HCT116 (cell line): Measurements from ENCODE around the gene CAMK2D. TPM values are rescaled to one million over a fixed set of nuclear protein-coding genes. Genes with fewer than 3 reads are reported as not detected.

ENCODE experiments used
- ATAC-seq: fragments of 200-7000 bp; cut with Tn5 transposase; 2 replicates; pipeline ENCODE4 v1.9.1; 2020; ENCODE audit warnings: mild to moderate bottlenecking, moderate library complexity
- BruUV-seq: library from RNA; stranded (reverse); fragments of 400-500 nt; replicated peaks from 2 replicates; lab custom pipeline; 2021; lab: Mats Ljungman, UMichigan
- CTCF ChIA-PET: fragments of 300-600 bp; sonication (Branson Sonifier 250); formaldehyde crosslinking; loops from one replicate; lab custom pipeline; 2021; ENCODE audit warnings: antibody characterized with exemption; lab: Charles Lee
- POLR2A ChIA-PET: fragments of 300-600, 350-600 bp; sonication (Branson Sonifier 250); formaldehyde crosslinking; loops from one replicate; lab custom pipeline; 2021; ENCODE audit warnings: antibody characterized with exemption; lab: Charles Lee
- RAD21 ChIA-PET, 2 experiments: fragments of 300-600 bp; sonication (Branson Sonifier 250); formaldehyde crosslinking; loops; one replicate each; lab custom pipeline; 2023; ENCODE audit warnings: low total read pairs in 2 of 2; ENCODE audit not compliant: uncharacterized antibody in 2 of 2, unreplicated experiment in 2 of 2, low non-redundant PET in 1 of 2; lab: Charles Lee
- DNase-seq: peaks from one replicate; pipeline ENCODE4 v3.0.0-alpha.2; 2010; ENCODE audit warnings: low read depth, low spot score
- H2AFZ ChIP-seq: fragments of 200-600 bp; shearing (Covaris generic), sonication (generic); 2 replicates; pipeline ENCODE4 v1.6.1; 2017; ENCODE audit warnings: low read depth, mixed run types, mixed read lengths, antibody characterized with exemption, low read length; ENCODE audit not compliant: poor library complexity, severe bottlenecking
- H3K27ac ChIP-seq: 2 replicates; pipeline ENCODE4 v1.5.1; 2012; ENCODE audit warnings: low read depth, low read length
- H3K27me3 ChIP-seq: fragments of 200-600 bp; sonication (generic); 2 replicates; pipeline ENCODE4 v1.6.1; 2016; ENCODE audit warnings: mixed run types, low read length, mixed read lengths; ENCODE audit not compliant: insufficient read depth
- H3K36me3 ChIP-seq, 2 experiments: fragments of 200-500 bp in 1 of 2; fragments of 200-600 bp in 1 of 2; sonication (Bioruptor generic) in 1 of 2; sonication (generic) in 1 of 2; 2 replicates each; pipeline versions ENCODE4 v1.5.1 to v1.6.1; 2014 to 2016; ENCODE audit warnings: low read length in 2 of 2, inconsistent platforms in 1 of 2, mixed read lengths in 1 of 2, mixed run types in 1 of 2; ENCODE audit not compliant: insufficient read depth in 2 of 2, control insufficient read depth in 1 of 2
- H3K4me1 ChIP-seq, 2 experiments: fragments of 200-600 bp in 1 of 2; sonication (generic) in 1 of 2; 2 replicates each; pipeline versions ENCODE4 v1.5.1 to v1.6.1; 2012 to 2017; ENCODE audit warnings: low read length in 2 of 2, inconsistent platforms in 1 of 2, mild to moderate bottlenecking in 1 of 2, mixed read lengths in 1 of 2, mixed run types in 1 of 2, moderate library complexity in 1 of 2; ENCODE audit not compliant: insufficient read depth in 2 of 2, control insufficient read depth in 1 of 2
- H3K4me2 ChIP-seq: fragments of 200-600 bp; sonication (generic); 2 replicates; pipeline ENCODE4 v1.6.1; 2017; ENCODE audit warnings: mixed run types, low read length, mixed read lengths
- H3K4me3 ChIP-seq, 2 experiments: fragments of 200-600 bp in 1 of 2; sonication (generic) in 1 of 2; replicated peaks in 1 of 2; 2 replicates each; pipeline ENCODE4 v1.5.1; 2011 to 2016; ENCODE audit warnings: low read length in 2 of 2, control low read depth in 1 of 2, low read depth in 1 of 2, mild to moderate bottlenecking in 1 of 2, mixed read lengths in 1 of 2, mixed run types in 1 of 2
- H3K79me2 ChIP-seq: fragments of 200-600 bp; sonication (generic); 2 replicates; pipeline ENCODE4 v1.6.1; 2017; ENCODE audit warnings: mild to moderate bottlenecking, mixed run types, low read length, moderate library complexity, mixed read lengths; ENCODE audit not compliant: insufficient read depth
- H3K9ac ChIP-seq: fragments of 200-600 bp; sonication (generic); 2 replicates; pipeline ENCODE4 v1.6.1; 2016; ENCODE audit warnings: low read length, mixed read lengths
- H3K9me2 ChIP-seq: fragments of 200-600 bp; sonication (generic), shearing (Covaris generic); 2 replicates; pipeline ENCODE4 v1.6.1; 2017; ENCODE audit warnings: mixed run types, mild to moderate bottlenecking, moderate library complexity; ENCODE audit not compliant: insufficient read depth
- H3K9me3 ChIP-seq, 2 experiments: fragments of 200-500 bp in 1 of 2; fragments of 200-600 bp in 1 of 2; sonication (Bioruptor generic) in 1 of 2; sonication (generic) in 1 of 2; 2 replicates each; pipeline ENCODE4 v1.6.1; 2014 to 2017; ENCODE audit warnings: low read length in 2 of 2, mixed read lengths in 2 of 2, inconsistent platforms in 1 of 2, low read depth in 1 of 2, mild to moderate bottlenecking in 1 of 2, mixed run types in 1 of 2, moderate library complexity in 1 of 2; ENCODE audit not compliant: control insufficient read depth in 1 of 2, insufficient read depth in 1 of 2
- H4K20me1 ChIP-seq: fragments of 200-600 bp; sonication (generic), shearing (Covaris generic); 2 replicates; pipeline ENCODE4 v1.6.1; 2017; ENCODE audit warnings: mixed run types, mild to moderate bottlenecking, moderate library complexity; ENCODE audit not compliant: insufficient read depth
- CBX3 ChIP-seq: IDR thresholded peaks from 2 replicates; pipeline ENCODE4 v1.6.1; 2012; ENCODE audit warnings: low read depth
- CEBPB ChIP-seq: IDR thresholded peaks from 2 replicates; pipeline ENCODE4 v1.6.1; 2012; ENCODE audit warnings: low read depth
- ELF1 ChIP-seq: IDR thresholded peaks from 2 replicates; pipeline ENCODE4 v1.6.1; 2012; ENCODE audit warnings: low read depth, borderline replicate concordance
- EZH2 ChIP-seq: fragments of 200-600 bp; sonication (generic); IDR thresholded peaks from 2 replicates; pipeline ENCODE4 v1.6.1; 2017; ENCODE audit warnings: antibody characterized with exemption, mixed run types
- FOSL1 ChIP-seq: IDR thresholded peaks from 2 replicates; pipeline ENCODE4 v1.6.1; 2012; ENCODE audit warnings: low read depth
- JUND ChIP-seq: IDR thresholded peaks from 2 replicates; pipeline ENCODE4 v1.6.1; 2012
- POLR2A ChIP-seq: IDR thresholded peaks from 2 replicates; pipeline ENCODE4 v1.7.0; 2011; ENCODE audit warnings: borderline replicate concordance; ENCODE audit not compliant: insufficient read depth, insufficient read length; ENCODE audit errors: extremely low read depth
- REST ChIP-seq: IDR thresholded peaks from 2 replicates; pipeline ENCODE4 v1.6.1; 2012; ENCODE audit warnings: low read depth
- SIN3A ChIP-seq: IDR thresholded peaks from 2 replicates; pipeline ENCODE4 v1.6.1; 2012; ENCODE audit warnings: low read depth
- SP1 ChIP-seq: IDR thresholded peaks from 2 replicates; pipeline ENCODE4 v1.6.1; 2012; ENCODE audit warnings: low read depth
- SRF ChIP-seq: IDR thresholded peaks from 2 replicates; pipeline ENCODE4 v1.6.1; 2012; ENCODE audit warnings: low read depth
- ZFX ChIP-seq: fragments of 450-650 bp; IDR thresholded peaks from 2 replicates; pipeline ENCODE4 v1.6.1; 2017
- intact Hi-C: fragments of 100-400 bp; cut with micrococcal nuclease; formaldehyde crosslinking; loops from 2 replicates; pipeline ENCODE4 v1.10.0; 2022
- total RNA-seq: library from RNA; stranded (reverse); gene quantifications from one replicate; pipeline ENCODE4 v1.2.1, GENCODE V29; 2021; ENCODE audit not compliant: unreplicated experiment
- TF ChIP-seq, protein P1 (sequence below): IDR thresholded peaks from 2 replicates; pipeline ENCODE4 v1.6.1; 2012

Gene CAMK2D
- total RNA-seq, 1 experiment from 2014 or later: 67.0 TPM

DNA sequence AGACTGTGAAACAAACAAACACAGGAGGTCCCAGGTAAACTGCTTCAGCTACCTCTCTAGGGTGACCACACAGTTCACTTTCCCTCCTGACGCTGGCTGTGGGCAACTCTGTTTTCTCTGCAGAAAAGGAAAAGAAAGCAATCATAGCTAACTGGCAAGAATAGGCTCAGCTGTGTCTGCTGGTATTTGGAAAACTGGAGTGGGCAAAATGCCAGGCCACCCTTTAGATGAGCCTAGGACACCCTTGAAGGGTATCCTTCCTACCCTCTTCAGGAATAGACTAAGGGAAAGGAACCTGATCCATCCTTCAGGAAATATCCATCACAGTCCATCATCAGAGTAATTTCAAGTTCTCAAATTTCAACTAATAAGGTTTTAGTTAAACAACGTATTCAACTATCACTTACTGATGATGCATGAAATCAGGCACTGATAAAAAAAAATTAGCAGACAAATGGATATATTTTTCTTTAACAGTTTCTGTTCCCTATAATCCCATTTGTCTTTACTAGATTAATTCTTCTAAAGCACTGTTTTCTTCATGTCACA is 60.9 kb downstream of the CAMK2D start:
- H3K9me3 ChIP-seq: no peaks in the 10 kb centered on the region
- no peaks in the 10 kb centered on the region for H3K9me2 ChIP-seq
- no peaks in the 10 kb centered on the region for H4K20me1 ChIP-seq
- H3K4me3 ChIP-seq: no peak overlapping the region
- no TSS peak for BruUV-seq
- peaks cover 33% of the 10 kb centered on the region; the same call in 1 of the 2 replicates for H3K79me2 ChIP-seq
- RAD21 ChIA-PET: no interaction called here
- DNase-seq (no peak), ATAC-seq (no peak)
- TF ChIP-seq REST (no peak), ELF1 (no peak), POLR2A (no peak), CEBPB (no peak), SP1 (no peak), JUND (no peak), SRF (no peak), EZH2 (no peak), ZFX (no peak), SIN3A (no peak), CBX3 (no peak), FOSL1 (no peak)
- TF ChIP-seq, protein P1, sequence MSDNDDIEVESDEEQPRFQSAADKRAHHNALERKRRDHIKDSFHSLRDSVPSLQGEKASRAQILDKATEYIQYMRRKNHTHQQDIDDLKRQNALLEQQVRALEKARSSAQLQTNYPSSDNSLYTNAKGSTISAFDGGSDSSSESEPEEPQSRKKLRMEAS: no peak
- H2AFZ ChIP-seq: no peak overlapping the region
- POLR2A ChIA-PET: no interaction called here
- no peak overlapping the region for H3K27ac ChIP-seq
- CTCF ChIA-PET: no interaction called here
- H3K27me3 ChIP-seq: no peaks in the 10 kb centered on the region
- H3K36me3 ChIP-seq: no peaks in the 10 kb centered on the region
- H3K4me1 ChIP-seq: peaks cover 4 to 9% of the 10 kb centered on the region in 2 experiments; a peak in 3 of 4 replicates
- no peak overlapping the region for H3K4me2 ChIP-seq
- no peak overlapping the region for H3K9ac ChIP-seq
- intact Hi-C loops: no loop called here
